CD4-positive, alpha-beta T cell (primary cell): ENCODE measurements around the gene GNAQ. TPM values are rescaled to one million over a fixed set of nuclear protein-coding genes. Genes with fewer than 3 reads are reported as not detected.

Experiments used
- ATAC-seq: fragments of 200-7000 bp; cut with Tn5 transposase; one replicate; pipeline ENCODE4 v1.10.0; 2022; ENCODE audit warnings: mild to moderate bottlenecking; ENCODE audit not compliant: poor library complexity
- CTCF ChIA-PET: fragments of 350-600 bp; sonication (Branson Sonifier 250); formaldehyde crosslinking; loops from one replicate; lab custom pipeline; 2021; ENCODE audit warnings: antibody characterized with exemption, inconsistent platforms; lab: Charles Lee
- POLR2A ChIA-PET: fragments of 350-600 bp; sonication (Branson Sonifier 250); formaldehyde crosslinking; loops from one replicate; lab custom pipeline; 2021; ENCODE audit warnings: antibody characterized with exemption, inconsistent platforms; lab: Charles Lee
- DNase-seq, 14 experiments: peaks; one replicate each; pipeline ENCODE4 v3.0.0-alpha.2; 2013 to 2020; ENCODE audit warnings: mixed read lengths in 2 of 14
- H3K27ac ChIP-seq, 2 donors: one replicate each; pipeline versions ENCODE4 v1.5.1 to v1.7.0; 2013; ENCODE audit warnings: low read length in 2 of 2, low read depth in 1 of 2, mild to moderate bottlenecking in 1 of 2
- H3K27me3 ChIP-seq, 2 experiments: 1 replicate in 1 of 2; 2 replicates in 1 of 2; pipeline versions ENCODE4 v1.6.1 to v1.7.0; 2013; ENCODE audit warnings: low read length in 2 of 2, control low read depth in 1 of 2, mild to moderate bottlenecking in 1 of 2, moderate library complexity in 1 of 2; ENCODE audit not compliant: insufficient read depth in 2 of 2, control insufficient read depth in 1 of 2
- H3K36me3 ChIP-seq: one replicate; pipeline ENCODE4 v1.6.1; 2013; ENCODE audit warnings: low read length, control low read depth; ENCODE audit not compliant: insufficient read depth
- H3K4me1 ChIP-seq: one replicate; pipeline ENCODE4 v1.6.1; 2013; ENCODE audit warnings: low read length, control low read depth; ENCODE audit not compliant: insufficient read depth
- H3K4me3 ChIP-seq: one replicate; pipeline ENCODE4 v1.5.1; 2013; ENCODE audit warnings: mild to moderate bottlenecking, low read length, moderate library complexity
- H3K9me3 ChIP-seq, 2 experiments: 1 replicate in 1 of 2; 2 replicates in 1 of 2; pipeline versions ENCODE4 v1.6.1 to v1.7.0; 2013; ENCODE audit warnings: low read length in 2 of 2, mild to moderate bottlenecking in 2 of 2, control low read depth in 1 of 2, moderate library complexity in 1 of 2; ENCODE audit not compliant: control insufficient read depth in 1 of 2, insufficient read depth in 1 of 2
- H3K27ac Mint-ChIP-seq: one replicate; pipeline ENCODE4 v1.8.0; 2020; ENCODE audit warnings: mixed read lengths
- H3K27me3 Mint-ChIP-seq: one replicate; pipeline ENCODE4 v1.8.0; 2021; ENCODE audit warnings: mixed read lengths
- H3K36me3 Mint-ChIP-seq: one replicate; pipeline ENCODE4 v1.8.0; 2021; ENCODE audit warnings: low read depth, mixed read lengths
- H3K4me1 Mint-ChIP-seq: one replicate; pipeline ENCODE4 v1.8.0; 2021; ENCODE audit warnings: low read depth, mixed read lengths
- H3K4me3 Mint-ChIP-seq: one replicate; pipeline ENCODE4 v1.8.0; 2020; ENCODE audit warnings: mild to moderate bottlenecking, mixed read lengths
- H3K9me3 Mint-ChIP-seq: one replicate; pipeline ENCODE4 v1.8.0; 2020; ENCODE audit warnings: mixed read lengths
- CTCF ChIP-seq: fragments of 200-600 bp; IDR thresholded peaks from one replicate; pipeline ENCODE4 v1.8.0; 2022; ENCODE audit warnings: antibody characterized with exemption, mild to moderate bottlenecking
- intact Hi-C, 2 experiments: fragments of 100-400 bp; cut with DNase I in 1 of 2; cut with micrococcal nuclease in 1 of 2; formaldehyde crosslinking; loops; one replicate each; pipeline versions ENCODE4 v1.15.1 to v1.9.0; 2023 to 2025; cut with DNase I, micrococcal nuclease
- total RNA-seq, 174 experiments: library from RNA in 2 of 174; stranded (reverse) in 2 of 174; gene quantifications; one replicate each; pipeline ENCODE4 v1.2.3 and lab custom pipeline; 2021 to 2026

GNAQ gene
- total RNA-seq, 2 experiments from 2014 or later: 55.5 to 55.9 TPM

- Mint-ChIP-seq H3K27me3 (no peaks in the 10 kb centered on the region), H3K4me3 (no peak overlapping the region), H3K9me3 (no peaks in the 10 kb centered on the region), H3K36me3 (peaks cover 48% of the 10 kb centered on the region), H3K27ac (no peak overlapping the region), H3K4me1 (peaks cover 29% of the 10 kb centered on the region)
- POLR2A ChIA-PET: no interaction called here
- intact Hi-C loops: no loop called here
- CTCF ChIA-PET: no interaction called here
- no peak overlapping the region for H3K27ac ChIP-seq
- no peak overlapping the region for H3K4me3 ChIP-seq
- H3K27me3 ChIP-seq: no peaks in the 10 kb centered on the region
- H3K4me1 ChIP-seq: no peaks in the 10 kb centered on the region
- H3K9me3 ChIP-seq: no peaks in the 10 kb centered on the region
- peaks cover 5% of the 10 kb centered on the region for H3K36me3 ChIP-seq
- TF ChIP-seq CTCF: no peak
- DNase-seq (no peak), ATAC-seq (no peak)
These were observed 296.1 kb downstream of the GNAQ start for GRCh38 chr9:77735494-77735893.

GRCh38 chr9:77731930-77732329 is 299.7 kb downstream of the GNAQ start:
- no peak for ATAC-seq
- no peaks in the 10 kb centered on the region for H3K9me3 ChIP-seq
- intact Hi-C loops: no loop called here
- no peaks in the 10 kb centered on the region for H3K4me1 ChIP-seq
- no peak for DNase-seq
- POLR2A ChIA-PET: no interaction called here
- H3K9me3 Mint-ChIP-seq: no peaks in the 10 kb centered on the region
- no peaks in the 10 kb centered on the region for H3K27me3 Mint-ChIP-seq
- no peak overlapping the region for H3K27ac ChIP-seq
- H3K4me1 Mint-ChIP-seq: peaks cover 27% of the 10 kb centered on the region
- no peak for TF ChIP-seq CTCF
- CTCF ChIA-PET: no interaction called here
- H3K27ac Mint-ChIP-seq: no peak overlapping the region
- H3K4me3 Mint-ChIP-seq: no peak overlapping the region
- H3K4me3 ChIP-seq: no peak overlapping the region
- H3K36me3 Mint-ChIP-seq: peaks cover 73% of the 10 kb centered on the region
- peaks cover 26% of the 10 kb centered on the region for H3K36me3 ChIP-seq
- no peaks in the 10 kb centered on the region for H3K27me3 ChIP-seq

GRCh38 chr9:77731008-77731698 is 300.5 kb downstream of the GNAQ start:
- no peak for TF ChIP-seq CTCF
- Mint-ChIP-seq H3K27ac (no peak overlapping the region), H3K36me3 (peaks cover 76% of the 10 kb centered on the region), H3K4me1 (peaks cover 34% of the 10 kb centered on the region), H3K4me3 (no peak overlapping the region), H3K9me3 (no peaks in the 10 kb centered on the region), H3K27me3 (no peaks in the 10 kb centered on the region)
- peaks cover 33% of the 10 kb centered on the region for H3K36me3 ChIP-seq
- H3K27me3 ChIP-seq: no peaks in the 10 kb centered on the region
- no peaks in the 10 kb centered on the region for H3K9me3 ChIP-seq
- no peak for DNase-seq
- no peak for ATAC-seq
- intact Hi-C loops: no loop called here
- no peak overlapping the region for H3K4me3 ChIP-seq
- H3K27ac ChIP-seq: no peak overlapping the region
- CTCF ChIA-PET: no interaction called here
- no peaks in the 10 kb centered on the region for H3K4me1 ChIP-seq
- POLR2A ChIA-PET: no interaction called here
